K562 (cell line): ENCODE results near the gene FOXP3. TPM values are rescaled to one million over a fixed set of nuclear protein-coding genes. Genes with fewer than 3 reads are reported as not detected.

Source experiments
- ASH1L ChIP-seq: fragments of 450-650 bp; IDR thresholded peaks from 2 replicates; pipeline ENCODE4 v1.6.1; 2018; ENCODE audit warnings: borderline replicate concordance, mild to moderate bottlenecking, low read depth; ENCODE audit not compliant: partially characterized antibody
- BRD9 ChIP-seq: fragments of 450-650 bp; IDR thresholded peaks from 2 replicates; pipeline ENCODE4 v1.6.1; 2018; ENCODE audit warnings: low read depth; ENCODE audit not compliant: partially characterized antibody
- C11orf30 ChIP-seq: fragments of 450-650 bp; IDR thresholded peaks from 2 replicates; pipeline ENCODE4 v1.6.1; 2016; ENCODE audit warnings: low read depth, mild to moderate bottlenecking
- CHCHD3 ChIP-seq: fragments of 250-450 bp; sonication (Bioruptor Pico); IDR thresholded peaks from 2 replicates; pipeline ENCODE4 v2.1.2; 2022; ENCODE audit warnings: mild to moderate bottlenecking
- CXXC5 ChIP-seq: fragments of 250-450 bp; sonication (Bioruptor Pico); IDR thresholded peaks from 2 replicates; pipeline ENCODE4 v1.8.0; 2022; ENCODE audit warnings: inconsistent platforms, mild to moderate bottlenecking, moderate library complexity
- EGR1 ChIP-seq: fragments of 450-650 bp; conservative IDR thresholded peaks from 2 replicates; pipeline ENCODE4 v1.6.1; 2017; ENCODE audit warnings: mild to moderate bottlenecking
- EHMT2 ChIP-seq: fragments of 450-650 bp; IDR thresholded peaks from 2 replicates; pipeline ENCODE4 v1.6.1; 2018; ENCODE audit warnings: antibody characterized with exemption
- EP400 ChIP-seq: fragments of 450-650 bp; IDR thresholded peaks from 2 replicates; pipeline ENCODE4 v1.6.1; 2017; ENCODE audit warnings: antibody characterized with exemption, mild to moderate bottlenecking, moderate library complexity
- ESRRA ChIP-seq: fragments of 450-650 bp; IDR thresholded peaks from 2 replicates; pipeline ENCODE4 v1.6.1; 2014; ENCODE audit warnings: low read depth, mild to moderate bottlenecking, moderate library complexity, borderline replicate concordance
- ETS1 ChIP-seq: conservative IDR thresholded peaks from 2 replicates; pipeline ENCODE4 v1.6.1; 2011; ENCODE audit warnings: low read depth, mild to moderate bottlenecking, low read length; ENCODE audit not compliant: control insufficient read depth
- FIP1L1 ChIP-seq: fragments of 200-400 bp; formaldehyde crosslinking; IDR thresholded peaks from 2 replicates; pipeline ENCODE4 v1.6.1; 2018; ENCODE audit warnings: mild to moderate bottlenecking, low read depth, low read length; ENCODE audit not compliant: poor library complexity, severe bottlenecking
- HCFC1 ChIP-seq: IDR thresholded peaks from 2 replicates; pipeline ENCODE4 v1.6.1; 2012; ENCODE audit warnings: low read depth, low read length, improper control_type of control experiment
- HES1 ChIP-seq: fragments of 450-650 bp; IDR thresholded peaks from 2 replicates; pipeline ENCODE4 v1.6.1; 2016; ENCODE audit warnings: low read depth, mild to moderate bottlenecking, moderate library complexity
- HMG20A ChIP-seq: fragments of 450-650 bp; formaldehyde crosslinking; conservative IDR thresholded peaks from 2 replicates; pipeline ENCODE4 v1.4.0; 2020; ENCODE audit warnings: mild to moderate bottlenecking, mixed read lengths
- KDM5B ChIP-seq: fragments of 200-600 bp; sonication (generic); IDR thresholded peaks from 2 replicates; pipeline ENCODE4 v1.6.1; 2012; ENCODE audit warnings: low read depth, mild to moderate bottlenecking, moderate library complexity, low read length, control low read depth, inconsistent platforms; ENCODE audit not compliant: insufficient replicate concordance
- NFYB ChIP-seq: IDR thresholded peaks from 2 replicates; pipeline ENCODE4 v1.6.1; 2011; ENCODE audit warnings: mild to moderate bottlenecking, moderate library complexity; ENCODE audit not compliant: insufficient read length; ENCODE audit errors: extremely low read depth
- NR2F6 ChIP-seq: fragments of 450-650 bp; formaldehyde crosslinking; IDR thresholded peaks from 2 replicates; pipeline ENCODE4 v1.4.0; 2020; ENCODE audit warnings: mild to moderate bottlenecking
- PCBP1 ChIP-seq: fragments of 200-400 bp; formaldehyde crosslinking; IDR thresholded peaks from 2 replicates; pipeline ENCODE4 v1.6.1; 2018; ENCODE audit warnings: mild to moderate bottlenecking, low read depth, low read length; ENCODE audit not compliant: poor library complexity, severe bottlenecking
- PHF8 ChIP-seq: fragments of 200-600 bp; sonication (generic); IDR thresholded peaks from 2 replicates; pipeline ENCODE4 v1.6.1; 2012; ENCODE audit warnings: mixed run types, mild to moderate bottlenecking, inconsistent platforms, low read length, moderate library complexity, borderline replicate concordance
- PKNOX1 ChIP-seq: fragments of 450-650 bp; IDR thresholded peaks from 2 replicates; pipeline ENCODE4 v1.6.1; 2016
- RFX5 ChIP-seq: IDR thresholded peaks from 2 replicates; pipeline ENCODE4 v1.6.1; 2011; ENCODE audit warnings: low read depth, mild to moderate bottlenecking, improper control_type of control experiment, low read length
- SP1 ChIP-seq: sonication (generic); formaldehyde crosslinking; IDR thresholded peaks from 2 replicates; pipeline ENCODE4 v1.8.1; 2022; ENCODE audit warnings: mild to moderate bottlenecking, missing genetic modification reagents
- TAF9B ChIP-seq: fragments of 450-650 bp; IDR thresholded peaks from 2 replicates; pipeline ENCODE4 v1.6.1; 2018; ENCODE audit warnings: mild to moderate bottlenecking; ENCODE audit not compliant: partially characterized antibody
- polyA plus RNA-seq, 8 experiments: library from polyadenylated mRNA; depleted of rRNA in 4 of 8; stranded (reverse) in 5 of 8; unstranded in 3 of 8; fragments of >200 nt; fragmentation: Nextera tagmentation in 2 of 8; fragmentation: Illumina TruSeq in 1 of 8; extraction: Ambion mirVana in 2 of 8; extraction: Trizol in 1 of 8; gene quantifications; 2 replicates each; pipeline versions ENCODE4 v1.2.1 to v1.2.3, GENCODE V29; 2011 to 2014; ENCODE audit warnings: inconsistent platforms in 1 of 8, missing spikeins in 1 of 8
- total RNA-seq, 7 experiments: library from RNA; depleted of rRNA in 6 of 7; stranded (reverse); fragments of >200 nt in 6 of 7; fragmentation: Illumina TruSeq in 2 of 7; extraction: Trizol in 2 of 7; gene quantifications; 2 replicates each; pipeline versions ENCODE4 v1.2.1 to v1.2.3, GENCODE V29; 2011 to 2021; ENCODE audit warnings: low replicate concordance in 1 of 7
- TF ChIP-seq, protein P1 (sequence below): fragments of 250-450 bp; sonication (Bioruptor Pico); IDR thresholded peaks from 2 replicates; pipeline ENCODE4 v1.5.1; 2021; ENCODE audit warnings: mild to moderate bottlenecking

Gene FOXP3
- total and polyA plus RNA-seq, 9 of the 15 experiments (the other 6 are each of a cell fraction or from before 2014, with no cell fraction given), result 0.04 to 0.24 (median 0.07) TPM; not detected in 4

DNA sequence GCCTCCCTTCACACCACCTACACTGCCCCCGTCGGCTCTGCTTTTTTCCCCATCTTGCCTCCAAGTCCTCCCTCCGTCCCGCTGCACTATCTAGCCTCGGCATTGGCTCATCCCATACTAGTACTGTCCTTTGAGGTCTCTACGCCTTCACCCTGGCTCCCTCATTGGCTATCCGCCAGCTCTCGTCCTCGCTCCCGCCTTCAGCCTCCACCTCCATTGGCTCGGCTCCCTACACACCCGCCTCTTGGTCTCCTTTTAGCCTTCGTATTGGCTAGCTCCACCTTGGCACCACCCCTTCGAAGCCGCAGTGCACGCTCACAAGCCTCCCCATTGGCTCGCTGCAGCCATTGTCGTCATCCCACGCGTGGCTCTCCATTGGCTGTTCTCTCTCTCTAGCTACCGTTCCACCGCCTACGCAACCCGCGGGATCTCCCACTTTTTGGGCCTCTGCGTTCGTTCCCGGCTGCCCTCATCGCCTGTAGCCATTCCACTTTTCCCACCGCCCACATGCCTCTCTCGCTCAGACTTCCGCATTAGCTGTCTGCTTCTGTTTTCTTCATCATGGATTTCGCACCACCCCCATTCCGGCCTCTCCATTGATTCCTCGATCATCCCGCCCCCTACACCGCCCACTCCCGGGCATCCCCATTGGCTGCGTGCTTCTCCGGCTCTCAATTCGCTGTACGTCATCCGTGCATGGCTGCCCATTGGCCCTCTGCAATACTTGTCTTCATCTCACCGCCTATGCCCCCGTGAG, 4.7 kb upstream of the FOXP3 start (continued):
- TF ChIP-seq HES1, result 0 out of 2 replicates have a peak, but pooled peaks have one; percentile 15
- TF ChIP-seq EP400, result peak; percentile 54
- peak; percentile 90 for TF ChIP-seq SP1
- no peak for TF ChIP-seq PCBP1
- TF ChIP-seq C11orf30, result peak; percentile 68
- peak; percentile 34 for TF ChIP-seq TAF9B
- TF ChIP-seq NR2F6 (CRISPR knock-in tag), result no peak
- TF ChIP-seq ASH1L, result peak; percentile 96
- no peak for TF ChIP-seq ETS1
- TF ChIP-seq PKNOX1, result peak; percentile 87
- no peak for TF ChIP-seq FIP1L1
- peak; percentile 46; the same call in 1 of the 2 replicates for TF ChIP-seq EHMT2
- TF ChIP-seq PHF8, result peak; percentile 62; the same call in 1 of the 2 replicates
- peak; percentile 38 for TF ChIP-seq KDM5B
- TF ChIP-seq CHCHD3 (CRISPR knock-in tag), result no peak
- TF ChIP-seq CXXC5 (CRISPR knock-in tag), result peak; percentile 75
- no peak for TF ChIP-seq HMG20A (CRISPR knock-in tag)
- TF ChIP-seq HCFC1, result no peak
- peak; percentile 99 for TF ChIP-seq EGR1
- TF ChIP-seq, protein P1, sequence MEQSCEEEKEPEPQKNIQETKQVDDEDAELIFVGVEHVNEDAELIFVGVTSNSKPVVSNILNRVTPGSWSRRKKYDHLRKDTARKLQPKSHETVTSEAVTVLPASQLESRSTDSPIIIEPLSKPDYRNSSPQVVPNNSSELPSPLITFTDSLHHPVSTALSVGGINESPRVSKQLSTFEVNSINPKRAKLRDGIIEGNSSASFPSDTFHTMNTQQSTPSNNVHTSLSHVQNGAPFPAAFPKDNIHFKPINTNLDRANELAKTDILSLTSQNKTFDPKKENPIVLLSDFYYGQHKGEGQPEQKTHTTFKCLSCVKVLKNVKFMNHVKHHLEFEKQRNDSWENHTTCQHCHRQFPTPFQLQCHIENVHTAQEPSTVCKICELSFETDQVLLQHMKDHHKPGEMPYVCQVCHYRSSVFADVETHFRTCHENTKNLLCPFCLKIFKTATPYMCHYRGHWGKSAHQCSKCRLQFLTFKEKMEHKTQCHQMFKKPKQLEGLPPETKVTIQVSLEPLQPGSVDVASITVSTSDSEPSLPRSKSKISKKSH (CRISPR knock-in tag), result no peak
- TF ChIP-seq NFYB, result peak; percentile 68
- 0 out of 2 replicates have a peak, but pooled peaks have one; percentile 12 for TF ChIP-seq ESRRA
- peak; percentile 20; the same call in 1 of the 2 replicates for TF ChIP-seq RFX5
- peak; percentile 40 for TF ChIP-seq BRD9
